ENCODE results near the gene SOAT2. TPM values are rescaled to one million over a fixed set of nuclear protein-coding genes. Genes with fewer than 3 reads are reported as not detected.

The SOAT2 gene
- total RNA-seq, 4 donors from 2014 or later, result 13.3 to 55.0 (median 34.5) TPM; not detected in 1

- no peak for DNase-seq
Observed at GRCh38 chr12:53086361-53086760, 16.9 kb upstream of the SOAT2 start.

GRCh38 chr12:53090105-53090504, 13.2 kb upstream of the SOAT2 start:
- no peak overlapping the region for H3K4me3 ChIP-seq
- H3K4me1 ChIP-seq, result no peaks in the 10 kb centered on the region
- H3K27me3 ChIP-seq, result no peaks in the 10 kb centered on the region
- DNase-seq, result no peak
- H3K36me3 ChIP-seq, result no peaks in the 10 kb centered on the region
- no peaks in the 10 kb centered on the region for H3K9me3 ChIP-seq
- H3K27ac ChIP-seq, result no peak overlapping the region
- TF ChIP-seq POLR2A (IDR thresholded peaks at IDR 0.05), result no peak
- no peak for TF ChIP-seq CTCF (IDR thresholded peaks at IDR 0.05)

More at GRCh38 chr12:53086361-53086760, 16.9 kb upstream of the SOAT2 start:
- no peaks in the 10 kb centered on the region for H3K9me3 ChIP-seq
- TF ChIP-seq POLR2A (IDR thresholded peaks at IDR 0.05), result no peak
- TF ChIP-seq CTCF (IDR thresholded peaks at IDR 0.05), result no peak
- H3K4me3 ChIP-seq, result no peak overlapping the region
- H3K4me1 ChIP-seq, result no peaks in the 10 kb centered on the region
- no peaks in the 10 kb centered on the region for H3K36me3 ChIP-seq
- no peak overlapping the region for H3K27ac ChIP-seq
- H3K27me3 ChIP-seq, result no peaks in the 10 kb centered on the region

GRCh38 chr12:53090554-53090953, 12.7 kb upstream of the SOAT2 start:
- Histone ChIP-seq H3K27me3 (no peaks in the 10 kb centered on the region), H3K27ac (no peak overlapping the region), H3K9me3 (no peaks in the 10 kb centered on the region), H3K4me3 (no peak overlapping the region), H3K36me3 (no peaks in the 10 kb centered on the region), H3K4me1 (no peaks in the 10 kb centered on the region)
- TF ChIP-seq CTCF (IDR thresholded peaks at IDR 0.05) (no peak), POLR2A (IDR thresholded peaks at IDR 0.05) (no peak)
- no peak for DNase-seq

- no peak overlapping the region for H3K4me3 ChIP-seq
- DNase-seq, result no peak
- no peaks in the 10 kb centered on the region for H3K9me3 ChIP-seq
- peaks cover 0 to 3% (median 0%) of the 10 kb centered on the region in 4 donors for H3K4me1 ChIP-seq
- H3K36me3 ChIP-seq, result no peaks in the 10 kb centered on the region
- TF ChIP-seq CTCF (IDR thresholded peaks at IDR 0.05) (no peak), POLR2A (IDR thresholded peaks at IDR 0.05) (no peak)
- no peak overlapping the region for H3K27ac ChIP-seq
- no peaks in the 10 kb centered on the region for H3K27me3 ChIP-seq
Observed at GRCh38 chr12:53091756-53092155, 11.5 kb upstream of the SOAT2 start.

- Histone ChIP-seq H3K9me3 (no peaks in the 10 kb centered on the region), H3K4me1 (peaks cover 0 to 24% (median 2%) of the 10 kb centered on the region in 4 donors), H3K36me3 (no peaks in the 10 kb centered on the region), H3K27ac (peak overlapping the region; percentile 41 to 74 (median 56)), H3K27me3 (no peaks in the 10 kb centered on the region), H3K4me3 (no peak overlapping the region)
- TF ChIP-seq POLR2A (IDR thresholded peaks at IDR 0.05) (no peak), CTCF (IDR thresholded peaks at IDR 0.05) (no peak)
- DNase-seq, result no peak
Observed at GRCh38 chr12:53093777-53094393, 9.4 kb upstream of the SOAT2 start.
